ENCODE results near the gene LRRN2.

The LRRN2 gene

DNA sequence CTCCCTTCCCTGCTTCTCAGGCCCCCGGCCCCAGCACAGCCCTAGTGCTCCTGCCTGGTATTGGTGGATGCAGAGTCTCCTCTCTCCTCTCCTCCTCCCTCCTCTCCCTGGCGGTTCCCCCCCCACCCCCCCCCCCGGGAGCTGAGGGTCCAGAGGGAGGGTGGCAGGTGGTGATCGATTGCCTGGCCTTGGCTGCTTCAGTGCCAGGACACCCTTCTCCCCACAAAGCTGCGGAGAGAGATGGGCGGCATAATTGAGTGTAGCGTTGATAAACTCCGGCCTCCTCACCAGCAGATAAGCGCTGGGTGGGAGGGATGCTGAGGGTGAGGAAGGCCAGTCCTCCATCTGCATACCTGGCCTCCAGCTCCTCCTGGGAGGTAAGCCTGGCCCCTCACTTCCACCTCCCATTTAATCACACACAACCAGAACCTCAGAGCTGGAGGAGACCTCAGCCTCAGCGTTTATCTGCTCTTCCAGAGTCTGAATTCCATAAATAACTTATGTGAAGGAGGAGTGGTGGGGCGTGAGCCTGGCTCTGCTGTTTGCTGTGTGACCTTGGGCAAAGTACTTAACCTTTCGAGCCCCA lies 60.8 kb downstream of the LRRN2 start:
- DNase-seq = no peak

DNA sequence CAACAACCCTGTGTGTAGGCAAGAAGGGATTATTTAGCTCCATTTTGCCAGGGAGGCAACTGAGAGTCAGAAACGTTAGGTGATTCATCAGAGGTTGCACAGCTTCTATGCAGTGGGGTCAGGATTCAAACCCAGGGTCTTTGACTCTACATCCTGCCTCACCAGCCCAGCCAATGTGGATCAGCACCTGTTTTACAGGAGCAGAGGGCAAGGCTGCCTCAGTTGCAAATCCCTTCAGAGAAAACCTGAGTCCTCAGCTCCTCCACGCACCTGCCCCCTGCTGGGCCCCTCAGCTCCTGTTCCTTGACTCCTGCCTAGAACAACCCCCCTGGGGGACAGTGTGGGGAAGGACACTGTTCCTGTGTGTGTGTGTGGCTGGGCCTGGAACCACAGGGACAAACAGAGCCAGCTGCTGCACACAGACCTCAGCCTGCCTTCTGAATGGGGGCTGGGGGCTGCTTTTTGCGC lies 61.6 kb downstream of the LRRN2 start:
- no peak for DNase-seq

DNA sequence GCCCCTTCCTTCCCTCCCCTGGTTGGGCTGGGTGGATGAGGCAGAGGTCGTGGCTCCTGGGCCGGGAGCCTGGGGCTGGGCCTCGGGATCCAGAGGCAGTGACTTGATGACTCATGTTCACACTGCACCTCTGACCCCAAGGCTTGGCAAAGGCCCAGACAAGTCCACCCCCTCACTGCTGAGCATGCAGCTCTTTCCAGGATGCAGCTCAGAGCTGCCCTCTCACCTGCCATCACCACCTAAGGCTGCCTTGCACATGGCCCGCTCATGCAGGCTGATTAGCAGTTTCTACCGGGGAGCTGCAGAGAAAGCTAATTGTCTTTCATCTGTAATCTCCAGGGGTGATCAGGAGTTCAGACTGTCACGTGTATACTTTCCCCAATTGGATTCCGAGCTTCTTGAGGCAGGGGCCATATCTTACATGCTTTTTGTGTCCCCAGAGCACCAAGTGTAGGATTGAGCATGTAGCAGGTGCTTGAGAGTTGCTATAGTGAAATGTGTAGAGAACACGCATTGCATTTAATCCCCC lies 62.1 kb downstream of the LRRN2 start:
- no peak for DNase-seq

DNA sequence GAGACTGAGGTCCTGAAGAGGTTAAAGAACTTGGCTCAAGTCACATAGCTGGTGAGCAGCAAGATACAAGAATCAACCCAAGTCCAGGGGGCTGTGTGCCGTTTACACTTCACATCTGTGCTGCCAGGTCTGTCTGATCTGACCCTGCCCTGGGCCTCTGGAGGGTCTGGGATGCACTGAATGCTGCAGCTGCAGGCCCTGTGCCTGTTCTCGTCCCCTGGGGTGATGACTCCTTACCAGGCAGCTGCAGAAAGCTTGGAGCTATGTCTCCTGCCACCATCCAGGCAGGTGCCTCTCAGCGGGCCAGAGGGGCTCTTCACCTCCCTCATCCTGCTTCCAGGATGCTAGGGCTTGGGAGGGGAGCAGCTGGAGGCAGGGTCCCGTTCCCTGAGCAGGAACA lies 63.5 kb downstream of the LRRN2 start:
- no peak for DNase-seq

DNA sequence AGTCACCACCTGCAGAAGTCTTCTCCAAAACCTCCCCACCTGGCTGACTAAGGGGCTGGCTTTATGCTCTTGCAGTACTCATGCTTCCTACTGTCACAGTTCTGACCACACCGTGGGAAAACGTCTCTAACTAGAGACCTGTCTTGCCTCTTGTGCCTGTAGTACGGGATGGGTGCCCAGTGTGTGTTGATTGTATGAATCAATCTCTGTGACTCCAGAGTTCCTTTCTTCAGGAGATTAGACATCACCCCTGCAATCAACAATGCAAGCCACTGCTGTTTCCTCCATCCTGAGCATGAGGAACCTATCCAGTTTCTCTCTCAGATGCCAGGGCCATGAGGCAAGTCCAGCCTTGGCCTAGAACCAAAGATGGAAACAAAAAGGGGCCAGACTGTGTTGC lies 64.1 kb downstream of the LRRN2 start:
- no peak for DNase-seq

DNA sequence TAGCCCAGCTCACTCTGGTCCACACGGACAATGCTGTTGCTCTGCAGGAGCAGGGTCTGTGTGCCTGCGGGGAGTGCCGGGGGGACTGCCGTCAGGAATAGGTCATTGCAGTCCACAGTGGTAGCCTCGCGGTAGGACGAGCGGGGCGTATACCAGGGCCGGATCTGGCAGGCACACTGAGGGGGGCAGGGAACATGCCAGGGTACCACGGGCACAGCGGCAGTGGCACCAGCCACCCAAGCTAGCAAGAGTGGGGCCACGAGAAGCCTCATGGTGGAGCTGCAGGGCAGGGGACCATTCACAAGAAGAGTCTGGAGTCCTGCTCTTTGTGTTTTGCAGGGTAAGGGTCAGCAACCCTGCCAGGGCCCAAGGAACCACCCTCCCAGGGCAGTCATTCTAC lies 65.8 kb downstream of the LRRN2 start:
- no peak for DNase-seq

DNA sequence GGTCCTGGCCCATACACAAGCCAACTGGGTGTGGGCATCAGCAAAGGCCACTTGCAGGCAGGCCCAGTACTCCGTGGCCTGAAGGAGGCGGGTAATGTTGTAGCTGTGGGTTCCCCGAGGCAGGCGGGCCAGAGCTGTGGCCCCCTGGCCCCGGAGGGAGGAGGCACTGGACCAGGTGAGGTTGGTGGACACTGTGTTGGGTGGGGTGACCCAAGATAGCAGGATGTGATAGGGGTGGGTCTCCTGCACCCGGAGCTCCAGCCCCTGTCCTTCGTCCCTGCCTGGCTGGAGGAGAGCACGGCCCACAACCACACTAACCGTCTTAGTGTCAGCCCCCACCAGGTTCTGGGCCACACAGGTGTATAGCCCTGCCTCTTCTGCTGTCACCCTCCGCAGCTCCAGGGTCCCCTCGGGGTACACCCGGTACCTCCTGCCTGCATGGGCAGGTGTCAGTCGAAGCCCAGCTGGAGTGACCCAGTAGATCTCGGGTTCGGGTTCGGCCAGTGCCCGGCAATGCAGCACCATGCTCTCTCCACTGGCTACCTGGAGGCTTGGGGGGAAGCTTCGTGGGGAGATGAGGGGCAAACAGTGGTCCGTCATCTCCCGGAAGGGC lies 67.3 kb downstream of the LRRN2 start:
- no peak for DNase-seq

DNA sequence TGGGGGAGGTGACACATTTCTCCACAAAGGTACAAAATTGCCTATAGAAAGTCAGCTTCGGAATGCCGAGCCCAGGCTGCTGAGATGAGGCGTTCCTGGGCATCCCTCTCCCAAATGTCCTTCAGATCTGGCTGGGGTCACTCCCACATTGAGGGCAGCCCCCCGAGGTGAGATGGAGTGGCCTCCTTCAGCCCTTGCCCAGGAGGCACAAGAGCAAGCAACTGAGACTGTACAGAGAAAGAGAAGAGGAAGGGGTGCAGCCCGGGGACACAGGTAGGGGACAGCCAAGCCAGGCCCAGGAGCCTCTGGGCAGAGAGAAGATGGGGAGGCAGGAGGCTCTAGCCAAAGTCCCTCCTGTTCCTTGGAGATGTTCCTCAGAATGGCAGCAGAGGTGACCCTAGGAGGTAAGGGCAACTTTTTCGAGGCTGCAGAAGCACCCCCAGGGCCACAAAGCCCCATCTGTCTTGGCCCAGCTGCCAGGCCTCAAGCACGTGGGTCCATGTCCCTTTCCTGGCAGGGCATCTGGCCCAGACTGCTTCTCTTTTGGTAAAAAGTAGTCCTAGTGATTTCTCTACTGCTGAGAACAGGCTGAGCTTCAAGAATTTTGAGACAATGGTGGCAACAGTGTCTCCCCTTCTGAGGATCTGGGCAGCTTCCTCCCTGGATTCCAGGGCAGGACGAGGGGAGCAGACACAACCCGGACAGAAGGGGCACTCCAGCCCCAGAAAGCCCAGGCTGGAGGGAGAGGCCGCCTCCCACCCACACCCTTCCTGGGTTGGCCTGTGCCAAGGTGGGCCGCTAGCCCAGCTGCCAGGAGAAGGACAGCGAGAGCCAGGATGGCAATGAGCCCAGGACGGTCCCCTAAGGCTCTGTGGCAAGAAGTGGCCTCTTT lies 68.0 kb downstream of the LRRN2 start:
- no peak for DNase-seq

DNA sequence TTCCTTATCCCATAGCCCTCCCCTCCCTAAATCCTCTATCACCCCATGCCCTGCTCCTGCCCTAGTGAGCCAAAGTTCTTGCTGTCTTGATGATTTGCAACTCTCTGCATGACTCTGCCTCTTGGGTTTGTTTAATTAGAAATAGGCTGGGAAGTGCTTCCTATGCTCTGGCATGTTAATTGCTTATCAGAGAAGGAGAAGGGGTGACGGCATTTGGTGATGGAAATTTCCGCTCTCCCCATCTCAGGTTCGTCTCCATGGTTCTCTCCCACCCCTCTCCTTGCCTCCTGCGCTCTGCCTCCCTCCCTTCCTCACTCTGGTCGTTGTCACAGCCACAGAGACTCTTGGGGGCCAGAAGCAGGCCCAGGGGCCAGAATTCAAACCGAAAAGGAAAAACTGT lies 68.9 kb downstream of the LRRN2 start:
- DNase-seq = no peak

DNA sequence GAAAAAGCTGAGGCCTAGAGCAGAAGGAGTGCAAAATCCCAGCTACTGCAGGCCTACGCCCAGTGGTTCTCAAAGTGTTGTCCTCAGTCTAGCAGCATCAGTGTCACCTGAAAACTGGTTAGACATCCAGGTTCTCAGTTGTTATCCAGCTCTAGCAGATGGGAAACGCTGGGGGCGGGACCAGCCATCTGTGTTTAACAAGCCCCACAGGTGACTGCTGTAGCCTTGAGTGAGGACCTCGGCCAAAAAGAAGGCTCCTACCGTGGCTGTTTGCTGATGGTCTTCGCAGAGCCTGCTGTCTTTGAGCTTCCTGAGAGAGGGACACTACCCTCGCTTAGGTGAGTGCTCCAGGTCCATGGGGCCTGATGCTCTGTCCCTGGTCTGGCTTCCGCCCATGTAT lies 69.7 kb downstream of the LRRN2 start:
- no peak for DNase-seq

DNA sequence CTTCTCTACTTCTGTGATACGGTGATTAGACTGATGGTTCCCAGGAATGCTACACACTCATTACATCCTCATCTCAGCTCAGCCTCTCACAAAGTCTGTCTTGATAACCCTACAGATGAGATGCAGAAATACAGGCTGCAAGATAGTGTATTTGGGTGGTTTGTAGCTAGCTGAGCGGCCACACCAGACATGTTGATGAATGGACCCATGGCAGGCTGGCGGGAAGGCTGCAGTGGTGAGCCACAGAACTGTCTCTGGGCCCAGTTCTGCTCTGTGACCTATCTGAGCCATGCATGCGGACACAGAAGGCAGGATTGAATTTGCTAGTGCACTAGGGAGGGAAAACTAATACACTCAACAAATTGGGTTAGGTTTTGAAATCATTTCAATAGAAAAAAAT lies 71.9 kb downstream of the LRRN2 start:
- no peak for DNase-seq

DNA sequence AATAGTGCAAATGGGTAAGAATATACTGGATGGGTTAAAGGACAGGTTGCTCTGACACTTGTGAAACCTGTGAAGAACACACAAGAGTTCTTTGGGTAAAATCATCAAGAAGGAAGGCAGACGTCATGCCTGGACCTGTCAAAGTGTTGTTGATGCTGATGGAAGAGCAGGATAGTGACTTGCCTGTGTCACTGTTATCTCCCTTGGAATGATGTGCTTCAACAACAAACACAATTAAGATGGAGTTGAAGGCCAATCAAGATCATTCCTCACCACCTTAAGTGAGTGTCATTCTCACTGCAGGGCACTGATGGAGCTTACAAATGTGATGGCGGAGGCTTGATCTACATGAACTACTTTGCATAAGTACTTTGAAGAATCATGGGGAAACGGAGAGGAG lies 73.2 kb downstream of the LRRN2 start:
- DNase-seq = no peak

DNA sequence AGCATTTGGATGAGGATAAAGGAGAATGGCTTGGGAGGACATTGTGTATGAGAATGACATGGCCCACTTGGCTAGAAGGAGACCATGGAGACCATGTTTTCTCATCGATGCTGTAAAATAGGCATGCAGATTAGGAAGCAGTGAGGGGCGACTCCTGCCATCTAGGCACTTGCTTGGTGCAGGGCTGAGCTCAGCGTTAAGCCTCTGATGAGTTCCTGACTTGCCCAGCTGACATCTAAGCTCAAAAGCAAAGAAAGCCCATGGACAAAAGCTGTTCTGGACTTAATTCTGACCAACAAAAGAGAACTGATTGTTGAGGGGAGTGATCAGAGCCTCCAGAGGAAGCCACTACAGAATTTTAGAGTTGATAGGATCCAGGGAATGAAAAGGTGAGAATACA lies 74.5 kb downstream of the LRRN2 start:
- DNase-seq = no peak

DNA sequence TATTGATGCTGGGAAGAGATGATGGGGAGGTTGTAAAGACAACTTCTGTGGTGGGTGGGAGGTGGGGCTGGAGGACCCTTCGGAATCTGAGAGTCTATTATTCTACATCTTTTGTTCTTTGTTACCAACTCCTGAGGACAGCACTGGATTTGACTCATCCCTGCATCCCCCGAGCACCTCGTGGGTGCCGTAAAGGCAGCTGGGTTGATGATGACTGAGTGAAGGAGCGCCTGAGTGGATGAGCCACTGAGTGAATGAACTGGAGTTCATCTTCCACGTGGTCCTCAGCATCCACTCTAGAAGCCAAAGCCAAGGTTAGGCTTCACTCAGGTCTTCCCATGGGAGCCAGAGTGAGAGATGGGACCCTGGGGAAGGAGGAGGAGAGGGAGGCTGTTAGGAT lies 77.6 kb downstream of the LRRN2 start:
- DNase-seq = no peak

DNA sequence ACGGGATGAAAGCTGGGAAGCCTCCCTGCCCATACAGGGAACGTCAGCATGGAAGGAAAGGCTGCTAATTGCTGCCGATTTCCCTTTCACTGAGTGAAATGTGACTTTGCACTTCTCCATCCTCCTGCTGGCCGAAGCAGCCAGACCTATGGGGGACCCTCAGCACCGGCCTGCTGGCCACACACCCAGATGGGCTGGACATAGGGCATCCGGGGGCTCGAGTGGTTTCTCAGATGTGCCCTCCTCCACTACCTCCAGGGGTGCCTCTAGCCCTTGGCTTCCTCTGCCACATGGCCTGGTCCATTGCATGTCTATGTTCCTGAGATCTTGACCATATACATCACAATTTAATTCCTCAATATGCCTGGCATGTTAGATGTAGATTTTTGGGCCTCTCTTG lies 79.7 kb downstream of the LRRN2 start:
- DNase-seq = no peak

DNA sequence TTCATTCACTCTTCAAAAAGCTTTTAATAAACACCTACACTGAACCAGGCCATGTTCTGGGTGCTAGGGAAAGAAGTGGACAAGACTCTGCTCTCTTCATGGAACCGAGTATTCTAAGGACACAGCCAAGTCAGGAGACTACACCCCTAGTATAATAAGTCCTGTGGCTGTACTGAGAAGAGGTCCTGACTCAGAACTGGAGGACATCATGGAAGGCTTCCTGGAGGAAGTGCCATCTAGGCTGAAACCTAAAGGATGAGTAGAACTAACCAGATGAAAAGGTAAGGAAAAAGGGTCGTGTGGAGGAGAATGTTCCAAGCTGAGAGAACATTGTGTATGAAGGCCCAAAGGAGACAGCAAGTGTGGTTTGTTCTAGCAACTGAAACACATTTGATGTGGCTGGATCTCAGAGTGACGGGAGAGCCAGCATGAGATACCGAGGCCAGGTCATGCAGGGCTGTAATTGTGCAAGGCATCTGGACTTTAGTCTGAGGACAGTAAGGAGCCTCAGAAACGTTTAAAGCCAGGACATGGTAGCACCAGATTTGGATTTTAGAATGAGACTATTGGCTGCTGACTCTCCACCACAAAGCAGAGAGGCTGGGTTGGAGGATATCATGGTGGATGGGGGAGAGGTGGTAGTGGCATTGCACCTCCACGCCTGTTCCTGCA lies 82.5 kb downstream of the LRRN2 start:
- DNase-seq = no peak

DNA sequence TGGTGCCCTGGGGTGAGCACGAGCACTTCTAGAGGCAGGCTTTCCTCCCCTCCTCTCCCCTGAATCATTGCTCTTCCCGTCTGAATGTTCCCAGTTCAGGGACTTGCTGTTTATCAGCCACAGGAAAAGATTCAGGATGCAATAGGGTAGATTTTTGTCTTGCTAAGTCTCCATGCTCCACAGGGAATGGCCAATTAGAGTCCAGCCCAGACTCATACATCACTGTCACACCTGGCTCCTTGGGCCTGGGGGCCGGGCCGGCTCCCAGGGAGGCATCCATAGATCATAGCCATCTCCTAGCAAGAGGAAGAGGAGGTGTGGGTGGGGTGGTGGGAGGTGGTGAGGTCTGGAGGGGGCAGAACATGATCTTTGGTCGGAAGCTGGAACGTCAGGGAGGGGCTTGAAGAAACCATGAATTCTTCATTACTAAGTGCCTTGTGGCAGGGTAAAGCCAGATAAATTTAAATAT lies 83.4 kb downstream of the LRRN2 start:
- no peak for DNase-seq

DNA sequence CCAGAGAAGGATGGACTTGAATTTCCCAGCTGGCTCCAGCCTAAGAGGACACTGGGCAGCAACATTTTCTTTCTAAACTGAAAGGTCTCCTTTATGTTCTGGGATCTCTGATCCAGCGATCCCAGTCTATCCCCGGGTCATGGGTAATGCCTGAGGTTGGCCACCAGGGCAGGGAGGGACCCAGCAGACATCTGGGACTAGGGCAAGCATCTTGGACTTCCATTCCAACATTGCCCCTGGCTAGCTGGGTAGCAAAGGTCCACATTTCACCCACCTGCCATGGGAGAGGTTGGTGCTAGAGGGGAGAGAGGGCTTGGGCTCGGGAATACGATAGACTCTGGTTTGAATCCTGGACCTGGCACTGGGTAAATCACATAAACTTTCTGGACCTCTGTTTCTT lies 84.6 kb downstream of the LRRN2 start:
- DNase-seq = no peak

DNA sequence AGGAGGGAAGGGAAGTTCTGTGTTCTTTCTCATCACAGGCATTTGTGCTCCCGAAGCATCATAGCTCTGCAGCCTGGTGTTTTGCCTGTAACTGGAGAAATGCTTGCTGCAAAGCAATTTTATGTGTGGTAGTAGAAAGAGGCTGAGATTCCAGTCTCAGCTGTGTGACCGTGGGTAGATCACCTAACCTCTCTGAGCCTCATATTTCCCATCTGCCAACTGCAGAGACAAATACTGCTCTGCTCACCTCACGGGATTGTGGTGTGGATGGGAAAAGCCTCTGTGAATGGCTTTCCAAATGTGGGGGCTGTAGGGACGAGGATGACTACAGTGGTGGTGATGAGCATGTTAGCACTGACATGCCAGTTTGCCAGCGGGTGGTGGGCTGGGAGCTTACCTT lies 85.3 kb downstream of the LRRN2 start:
- no peak for DNase-seq

DNA sequence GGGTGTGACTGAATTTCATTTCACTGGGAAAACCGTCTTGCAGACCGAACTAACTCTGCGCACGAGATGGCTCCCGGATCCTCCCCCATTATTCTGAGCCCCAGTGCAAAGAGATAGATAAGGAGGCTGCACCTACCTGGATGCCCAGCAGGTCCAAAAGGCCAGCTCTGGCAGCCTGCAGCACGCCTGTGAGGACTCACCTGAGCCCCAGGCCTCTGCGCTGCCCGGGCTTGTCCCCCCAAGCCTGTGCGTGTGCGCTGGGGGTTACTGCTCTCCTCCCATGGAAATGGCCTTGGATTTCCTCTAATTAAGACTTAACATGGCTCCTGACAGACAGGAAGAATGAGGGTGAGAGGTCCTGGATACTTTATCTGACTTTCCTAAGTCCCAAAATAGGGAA lies 85.9 kb downstream of the LRRN2 start:
- DNase-seq = no peak

DNA sequence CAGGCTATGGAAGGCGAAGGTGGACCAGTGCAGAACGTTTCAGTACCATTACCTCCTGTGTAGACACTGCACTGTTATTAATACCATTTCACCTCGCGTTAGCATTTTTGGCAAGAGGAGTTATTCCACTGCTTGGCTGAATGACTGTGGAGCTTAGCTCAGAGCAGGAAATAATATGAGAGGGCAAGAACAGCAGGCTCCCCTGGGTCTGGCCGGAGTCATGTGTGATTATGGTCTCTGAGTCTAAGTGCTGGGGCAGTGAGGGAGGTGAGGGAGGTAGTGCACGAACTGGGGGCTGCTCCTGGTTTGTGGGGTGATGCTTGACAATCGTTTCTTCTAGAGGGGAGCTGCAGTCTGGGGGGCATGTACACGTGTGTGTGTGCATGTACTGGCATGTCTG lies 86.4 kb downstream of the LRRN2 start:
- DNase-seq = no peak

DNA sequence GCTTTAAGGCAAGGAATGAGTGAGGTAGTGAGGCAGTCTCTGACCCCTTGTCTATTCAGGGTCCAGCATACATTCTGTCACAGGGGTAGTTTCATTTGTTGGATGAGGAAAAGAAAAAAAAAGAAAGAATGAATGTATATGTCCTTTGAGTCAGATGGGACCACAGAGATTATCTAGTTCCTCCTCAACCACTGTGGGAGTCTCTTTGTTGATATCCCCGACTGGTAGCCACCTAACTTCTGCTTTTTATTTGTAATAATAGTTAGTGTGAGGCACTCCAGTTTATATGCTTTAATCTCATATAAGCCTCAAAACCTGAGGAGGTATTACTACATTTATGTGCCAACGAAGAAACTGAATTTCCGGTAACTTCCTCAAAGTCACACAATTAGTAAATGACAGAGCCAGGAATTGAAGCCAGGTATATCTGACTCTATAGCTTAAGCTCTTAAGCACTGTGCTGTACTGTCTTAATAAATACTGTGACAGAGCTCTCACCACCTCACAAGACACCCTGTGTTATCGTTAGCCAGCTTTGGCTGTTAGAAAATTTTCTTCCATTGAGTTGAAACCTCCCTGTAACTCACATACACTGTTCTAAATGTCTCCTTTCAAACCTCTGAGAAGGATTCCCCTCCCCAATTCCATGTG lies 87.1 kb downstream of the LRRN2 start:
- DNase-seq = no peak
